Fibroblast of upper back skin (primary cell): ENCODE results near the gene ANXA5.

ENCODE experiments used
- DNase-seq: peaks from one replicate; pipeline ENCODE4 v3.0.0-alpha.2; 2013

ANXA5 gene

DNA sequence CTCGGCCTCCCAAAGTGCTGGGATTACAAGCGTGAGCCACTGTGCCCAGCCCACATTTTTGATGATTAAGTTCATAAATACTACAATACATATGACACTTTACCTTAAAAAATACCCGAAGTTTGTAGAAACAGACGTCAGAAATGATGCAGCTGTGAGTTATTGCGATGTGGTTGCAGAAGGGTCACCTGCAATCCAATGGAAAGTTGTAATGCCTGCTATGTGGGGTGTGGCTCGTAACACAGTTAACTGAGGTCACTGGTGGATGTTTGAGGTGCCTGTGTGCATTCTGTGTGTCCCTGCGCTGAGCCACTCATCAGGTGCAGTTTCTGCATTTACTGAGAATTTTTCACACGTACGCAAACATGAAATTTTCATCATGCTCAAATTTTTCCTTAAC is 64.1 kb downstream of the ANXA5 start:
- no peak for DNase-seq
